Sigmoid colon (tissue), 4 donors: Measurements from ENCODE around the gene TBC1D13.

ENCODE experiments used
- CTCF ChIP-seq, 4 experiments: fragments of 450-650 bp in 3 of 4; fragments of 200-600 bp in 1 of 4; IDR thresholded peaks; one replicate each; pipeline ENCODE4 v1.5.1; 2016 to 2019; ENCODE audit warnings: antibody characterized with exemption in 4 of 4, mild to moderate bottlenecking in 3 of 4, moderate library complexity in 2 of 4
- EP300 ChIP-seq, 4 donors: sonication (generic); formaldehyde crosslinking; IDR thresholded peaks; one replicate each; pipeline ENCODE4 v1.6.1; 2017; ENCODE audit warnings: antibody characterized with exemption in 4 of 4
- POLR2A ChIP-seq, 2 donors: fragments of 450-650 bp; IDR thresholded peaks; one replicate each; pipeline ENCODE4 v1.6.1; 2016; ENCODE audit warnings: antibody characterized with exemption in 2 of 2, mild to moderate bottlenecking in 2 of 2, moderate library complexity in 2 of 2

DNA sequence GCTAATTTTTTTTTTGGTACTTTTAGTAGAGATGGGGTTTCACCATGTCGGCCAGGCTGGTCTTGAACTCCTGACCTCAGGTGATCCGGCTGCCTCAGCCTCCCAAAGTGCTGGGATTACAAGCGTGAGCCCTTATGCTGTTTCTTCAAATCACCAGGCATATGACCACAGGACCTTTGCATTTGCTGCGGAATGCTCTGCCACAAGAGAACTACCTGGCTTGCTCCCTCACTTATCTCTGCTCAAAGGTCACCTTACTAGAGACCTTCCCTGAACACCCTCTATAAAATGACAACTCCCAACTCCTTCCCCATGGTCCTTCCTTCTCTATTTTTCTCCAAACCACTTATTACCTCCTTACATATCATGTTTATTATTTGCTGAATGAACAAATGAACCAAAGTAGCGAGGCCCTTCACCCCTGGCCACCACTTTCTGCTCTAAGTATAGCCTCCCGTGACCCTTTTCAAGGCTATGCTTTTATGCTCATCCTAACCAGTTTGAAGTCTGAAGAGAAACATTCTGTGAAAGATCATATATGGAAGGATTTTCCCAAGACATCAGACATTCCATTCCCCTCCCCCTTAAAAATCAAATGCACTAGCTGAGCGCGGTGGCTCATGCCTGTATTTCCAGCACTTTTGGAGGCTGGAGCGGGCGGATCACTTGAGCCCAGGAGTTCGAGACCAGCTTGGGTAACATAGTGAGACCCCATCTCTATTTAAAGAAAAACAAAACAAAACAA lies 16.6 kb upstream of the TBC1D13 start:
- no peak for TF ChIP-seq CTCF (IDR thresholded peaks at IDR 0.05)
- no peak for TF ChIP-seq POLR2A (IDR thresholded peaks at IDR 0.05)
- TF ChIP-seq EP300 (IDR thresholded peaks at IDR 0.05): no peak
